Fibroblast of villous mesenchyme (primary cell): ENCODE data around the gene SLC1A7. TPM values are rescaled to one million over a fixed set of nuclear protein-coding genes. Genes with fewer than 3 reads are reported as not detected.

Source experiments
- DNase-seq: peaks from one replicate; pipeline ENCODE4 v3.0.0-alpha.2; 2010; ENCODE audit warnings: low read depth
- H3K4me3 ChIP-seq: 2 replicates; pipeline ENCODE4 v1.5.1; 2011; ENCODE audit warnings: low read depth, mild to moderate bottlenecking, low read length
- CTCF ChIP-seq: IDR thresholded peaks from 2 replicates; pipeline ENCODE4 v1.5.1; 2012; ENCODE audit warnings: low read depth, mild to moderate bottlenecking, low read length; ENCODE audit not compliant: insufficient read depth
- total RNA-seq: library from RNA; depleted of rRNA; stranded (reverse); fragments of >200 nt; gene quantifications from 2 replicates; pipeline ENCODE4 v1.2.3, GENCODE V29; 2012

The SLC1A7 gene
- total RNA-seq, 1 donor, result under 0.01 TPM

DNA sequence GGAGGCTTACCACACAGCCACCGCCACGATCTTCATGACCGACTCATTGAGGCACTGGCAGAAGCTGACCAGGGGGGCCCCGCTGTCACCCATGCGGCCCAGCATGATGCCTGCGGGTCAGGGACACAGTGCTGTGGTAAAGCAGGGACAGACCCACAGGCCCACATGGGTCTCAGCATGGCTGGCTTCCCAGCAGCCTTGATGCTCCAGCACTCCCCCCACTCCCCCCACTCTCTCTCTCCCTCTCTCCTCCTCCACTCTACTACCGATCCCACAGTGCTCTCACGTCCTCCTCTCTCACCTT is 49.0 kb downstream of the SLC1A7 start:
- H3K4me3 ChIP-seq, result no peak overlapping the region
- no peak for TF ChIP-seq CTCF
- DNase-seq, result no peak

DNA sequence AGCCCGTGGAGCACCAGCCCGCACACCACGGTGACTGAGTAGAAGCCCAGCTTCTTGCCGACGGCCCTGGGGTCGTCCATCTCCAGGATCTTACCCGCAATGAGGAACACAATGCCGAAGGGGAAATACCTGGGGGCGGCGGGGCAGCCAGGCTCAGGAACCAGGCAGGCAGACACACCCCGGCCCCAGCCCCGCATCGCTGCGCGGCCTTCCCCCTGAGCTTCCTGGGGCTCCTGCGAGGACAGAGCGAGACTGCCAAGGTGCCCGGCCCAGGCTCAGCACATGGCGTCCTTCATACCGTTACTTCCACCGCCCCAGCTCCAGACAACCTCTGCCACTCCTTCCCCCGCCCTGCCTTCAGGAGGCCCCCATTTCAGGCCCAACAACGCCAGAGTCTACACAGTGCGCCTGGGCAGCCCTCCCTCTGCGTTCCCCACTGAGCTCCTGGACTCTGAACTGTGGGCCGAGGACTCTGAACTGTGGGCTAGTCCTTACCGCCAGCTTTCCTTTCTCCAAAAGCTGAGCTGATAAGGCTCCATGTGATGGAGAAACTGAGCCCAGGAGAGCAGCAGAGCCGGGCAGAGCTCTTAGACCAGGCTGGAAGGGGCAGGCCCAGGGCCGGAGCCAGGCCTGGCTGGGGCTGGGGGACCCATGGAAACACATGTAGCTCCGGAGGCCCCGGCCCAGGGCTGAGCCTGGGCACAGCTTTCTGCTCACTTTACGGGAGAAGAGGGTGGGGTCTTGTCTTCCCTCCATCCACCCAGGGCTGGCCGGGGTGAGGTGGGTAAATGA is 49.6 kb downstream of the SLC1A7 start:
- no peak for DNase-seq
- no peak for TF ChIP-seq CTCF
- no peak overlapping the region for H3K4me3 ChIP-seq

- no peak for TF ChIP-seq CTCF
- DNase-seq, result peak; percentile 62
Observed at GRCh38 chr1:53091841-53092645, 50.4 kb downstream of the SLC1A7 start.

GRCh38 chr1:53090227-53091147 is 52.0 kb downstream of the SLC1A7 start:
- TF ChIP-seq CTCF, result no peak
- no peak overlapping the region for H3K4me3 ChIP-seq
- DNase-seq, result no peak

More at GRCh38 chr1:53091841-53092645, 50.4 kb downstream of the SLC1A7 start:
- no peak overlapping the region for H3K4me3 ChIP-seq

- peak; percentile 42 for DNase-seq
- H3K4me3 ChIP-seq, result no peak overlapping the region
- TF ChIP-seq CTCF, result no peak
Observed at GRCh38 chr1:53089478-53090226, 52.8 kb downstream of the SLC1A7 start.
